Non-pigmented ciliary epithelial cell (primary cell): ENCODE data around the gene VWA5A.
A peak's percentile ranks its signal among the peaks of the same experiment; 100 is the strongest.

ENCODE experiments used
- DNase-seq: peaks from one replicate; pipeline ENCODE4 v3.0.0-alpha.2; 2010; ENCODE audit warnings: low read depth

The VWA5A gene, protein sequence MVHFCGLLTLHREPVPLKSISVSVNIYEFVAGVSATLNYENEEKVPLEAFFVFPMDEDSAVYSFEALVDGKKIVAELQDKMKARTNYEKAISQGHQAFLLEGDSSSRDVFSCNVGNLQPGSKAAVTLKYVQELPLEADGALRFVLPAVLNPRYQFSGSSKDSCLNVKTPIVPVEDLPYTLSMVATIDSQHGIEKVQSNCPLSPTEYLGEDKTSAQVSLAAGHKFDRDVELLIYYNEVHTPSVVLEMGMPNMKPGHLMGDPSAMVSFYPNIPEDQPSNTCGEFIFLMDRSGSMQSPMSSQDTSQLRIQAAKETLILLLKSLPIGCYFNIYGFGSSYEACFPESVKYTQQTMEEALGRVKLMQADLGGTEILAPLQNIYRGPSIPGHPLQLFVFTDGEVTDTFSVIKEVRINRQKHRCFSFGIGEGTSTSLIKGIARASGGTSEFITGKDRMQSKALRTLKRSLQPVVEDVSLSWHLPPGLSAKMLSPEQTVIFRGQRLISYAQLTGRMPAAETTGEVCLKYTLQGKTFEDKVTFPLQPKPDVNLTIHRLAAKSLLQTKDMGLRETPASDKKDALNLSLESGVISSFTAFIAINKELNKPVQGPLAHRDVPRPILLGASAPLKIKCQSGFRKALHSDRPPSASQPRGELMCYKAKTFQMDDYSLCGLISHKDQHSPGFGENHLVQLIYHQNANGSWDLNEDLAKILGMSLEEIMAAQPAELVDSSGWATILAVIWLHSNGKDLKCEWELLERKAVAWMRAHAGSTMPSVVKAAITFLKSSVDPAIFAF

DNA sequence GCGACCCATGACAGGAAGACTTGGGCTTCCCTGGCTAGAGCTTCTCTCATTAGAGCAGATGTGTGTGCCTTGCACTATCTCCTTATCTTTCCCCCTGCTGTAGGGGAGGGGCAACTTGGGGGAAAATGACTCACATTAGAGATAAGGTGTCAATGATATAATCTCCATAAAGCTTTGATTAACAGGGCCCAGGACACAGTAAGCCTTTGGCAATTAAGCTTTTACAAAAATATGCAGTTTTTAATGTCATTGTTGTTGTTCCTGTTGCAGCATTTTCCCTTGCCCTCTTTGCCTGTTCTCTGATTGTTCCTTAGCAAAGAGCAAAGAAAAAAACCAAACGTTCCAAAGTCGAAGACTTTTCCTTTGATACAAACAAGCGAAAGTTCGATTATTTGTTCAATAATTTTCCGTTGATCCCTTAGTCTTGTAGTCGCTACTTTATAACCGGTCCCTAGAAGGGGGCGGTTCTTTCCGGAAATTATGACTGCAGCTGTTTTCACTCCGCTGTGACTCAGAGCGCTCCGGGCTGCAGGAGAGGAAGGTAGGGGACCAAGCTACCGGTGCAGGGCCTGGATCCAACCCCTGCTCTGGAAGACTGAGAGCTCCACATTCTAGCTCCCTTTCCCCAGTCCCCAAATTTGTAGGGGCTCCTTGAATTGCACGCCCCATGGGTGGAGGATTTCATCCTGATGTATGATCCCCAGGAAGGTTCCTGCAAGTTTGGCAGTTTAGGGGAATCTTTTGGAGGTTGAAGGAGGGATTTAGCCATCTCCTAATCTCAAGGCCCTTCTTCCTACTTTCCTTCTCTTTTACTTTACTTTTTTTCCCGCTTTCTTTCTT, at the start of gene VWA5A:
Gene VWA5A, plus strand, starts transcription at position 509 of the 840 bp plus-strand sequence. CDS start 2,062 bp downstream, outside the sequence.
- DNase-seq, result peak; percentile 60

DNA sequence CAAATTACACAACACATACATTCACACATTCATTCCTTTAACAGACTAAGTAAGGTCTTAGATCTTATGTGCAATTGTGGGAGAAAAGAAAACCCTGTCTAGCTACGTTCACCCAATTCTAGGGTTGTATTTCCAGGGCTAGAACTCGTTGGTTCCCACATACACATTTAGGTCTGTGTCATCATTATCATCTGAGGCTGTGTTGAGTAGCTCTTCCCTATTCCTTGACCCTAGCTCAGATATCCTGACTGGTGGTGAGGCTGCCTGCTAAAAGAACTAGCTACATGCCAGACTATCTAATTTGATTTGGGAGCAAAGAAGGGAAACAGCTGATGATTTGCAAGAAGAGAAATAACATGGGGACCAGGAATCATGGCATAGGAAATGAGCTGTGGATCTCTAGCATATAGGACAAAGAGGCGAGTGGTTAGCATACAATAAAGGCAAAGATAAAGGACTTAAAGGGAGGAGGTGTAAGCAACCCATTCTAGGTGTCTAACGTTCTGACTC, 46.6 kb upstream of the VWA5A start:
- no peak for DNase-seq

DNA sequence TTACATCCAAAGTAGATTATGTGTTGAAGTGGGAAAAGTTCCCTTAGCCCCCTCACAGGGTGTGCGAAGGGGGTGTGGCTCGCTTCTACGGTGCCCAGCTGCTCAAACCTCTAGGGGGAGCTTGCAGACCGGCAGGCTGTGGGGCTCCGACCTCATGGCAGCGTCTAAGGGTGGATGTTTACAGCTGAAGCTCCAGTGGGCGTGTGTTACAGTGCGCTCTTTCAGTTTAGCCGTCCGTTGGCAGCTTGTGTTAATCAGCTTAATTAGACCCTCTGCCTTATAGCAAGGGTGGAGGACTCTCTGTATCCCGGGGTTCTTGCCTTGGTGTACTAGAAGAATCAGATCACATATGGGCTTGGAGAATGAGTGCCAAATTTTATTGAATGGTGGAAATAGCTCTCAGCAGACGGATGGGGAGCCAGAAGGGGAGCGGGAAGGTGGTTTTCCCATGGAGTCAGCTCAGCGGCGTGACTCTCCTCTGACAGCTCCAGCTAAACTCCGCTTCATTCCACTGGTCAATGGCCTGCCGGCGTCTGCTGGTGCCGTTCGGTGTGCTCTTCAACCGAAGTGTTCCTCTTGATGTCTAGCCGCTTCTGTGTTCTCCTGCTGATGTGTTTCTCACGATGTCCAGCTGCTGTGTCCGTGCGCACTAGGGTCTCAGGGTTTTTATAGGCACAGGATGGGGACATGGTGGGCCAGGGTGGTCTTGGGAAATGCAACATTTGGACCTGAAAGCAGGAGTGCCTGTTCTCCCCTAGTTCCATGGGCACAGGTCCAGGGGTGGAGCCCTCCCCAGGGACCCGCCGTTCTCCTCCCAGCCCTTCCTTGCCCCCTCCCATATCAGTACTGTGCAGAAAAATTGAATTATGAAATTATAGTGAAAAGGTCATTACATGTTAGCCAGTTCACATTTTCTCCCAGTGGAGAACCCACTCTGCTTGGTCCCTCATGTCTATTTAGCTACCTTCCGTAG, 45.5 kb upstream of the VWA5A start:
- DNase-seq, result no peak

DNA sequence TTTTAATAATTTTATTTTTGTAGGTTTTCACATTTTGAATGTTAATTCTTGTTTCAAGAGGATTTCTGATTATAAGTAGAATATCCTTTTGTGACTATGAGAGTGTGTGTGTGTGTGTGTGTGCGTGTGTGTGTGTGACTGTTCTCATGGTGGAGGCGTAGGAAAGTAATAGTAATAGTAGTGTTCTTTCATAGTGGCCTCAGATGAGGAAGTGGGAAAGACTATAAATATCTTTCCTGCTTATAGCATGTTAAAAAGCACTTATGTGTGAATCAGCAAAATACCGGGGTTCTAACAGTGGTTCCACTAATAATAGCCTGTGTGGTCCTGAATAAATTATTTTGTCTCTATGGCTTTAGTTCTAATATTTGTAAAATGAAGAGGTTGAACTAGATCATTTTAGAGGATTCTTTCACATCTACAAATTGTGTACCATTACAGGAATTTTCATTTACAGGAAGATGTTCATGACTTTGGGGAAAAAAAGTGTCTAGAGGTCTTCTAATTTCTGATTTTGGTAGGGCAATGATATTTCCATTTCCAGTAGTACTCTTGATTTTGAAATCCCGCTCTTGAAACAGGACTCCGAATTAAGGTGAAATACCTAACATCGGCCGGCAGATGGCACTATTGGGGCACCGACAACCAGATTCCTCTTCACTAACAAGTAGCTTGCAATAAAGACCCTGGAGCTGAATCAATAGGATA, 44.2 kb upstream of the VWA5A start:
- DNase-seq, result peak; percentile 50

DNA sequence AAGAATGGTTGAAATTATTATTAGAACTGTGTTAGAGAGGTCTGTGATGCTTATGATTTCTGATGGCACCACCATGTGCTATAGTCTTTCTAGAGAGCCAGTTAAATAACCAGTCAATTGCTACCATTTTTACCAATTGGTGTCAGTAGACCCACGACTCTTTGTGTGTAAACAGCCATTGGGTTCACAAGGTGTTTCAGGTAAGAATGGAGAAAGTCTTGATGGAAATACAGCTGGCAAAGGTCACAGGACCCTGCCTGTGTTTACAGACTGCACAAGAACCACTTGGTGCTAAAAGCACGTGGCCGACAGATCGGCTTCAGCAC, 43.7 kb upstream of the VWA5A start:
- DNase-seq, result no peak

DNA sequence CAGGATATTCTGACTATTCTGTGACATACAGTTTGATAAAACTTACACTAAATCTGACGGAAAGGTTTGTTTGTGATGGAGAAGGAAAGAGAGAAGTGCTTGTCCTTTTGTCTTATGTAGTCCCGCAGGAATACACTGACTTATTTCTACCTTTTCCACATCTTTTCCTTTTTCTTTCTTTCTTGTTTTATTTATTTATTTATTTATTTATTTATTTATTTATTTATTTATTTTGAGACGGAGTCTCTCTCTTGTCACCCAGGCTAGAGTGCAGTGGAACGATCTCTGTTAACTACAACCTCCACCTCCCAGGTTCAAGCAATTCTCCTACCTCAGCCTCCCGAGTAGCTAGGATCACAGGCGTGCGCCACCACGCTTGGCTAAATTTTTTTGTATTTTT, 43.1 kb upstream of the VWA5A start:
- no peak for DNase-seq

DNA sequence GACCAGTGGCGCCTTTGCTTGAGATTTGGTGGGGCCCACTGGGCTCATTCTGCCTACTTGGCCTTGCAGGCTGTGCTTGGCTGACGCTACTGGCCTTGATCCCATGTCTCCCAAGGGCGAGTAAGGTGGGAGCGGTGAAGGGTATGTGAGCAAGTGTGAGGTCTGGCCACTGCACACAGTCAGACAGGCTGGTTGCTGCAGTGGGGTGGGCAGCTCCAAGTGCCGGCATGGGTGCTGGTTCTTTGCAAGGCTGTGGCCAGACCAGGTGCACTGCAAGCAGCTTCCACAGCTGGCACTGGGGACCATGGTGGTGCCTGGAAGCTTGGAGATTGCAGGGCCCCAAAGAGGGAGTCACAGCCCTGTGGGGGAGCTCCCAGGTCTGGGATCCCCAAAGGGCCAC, 40.7 kb upstream of the VWA5A start:
- no peak for DNase-seq

DNA sequence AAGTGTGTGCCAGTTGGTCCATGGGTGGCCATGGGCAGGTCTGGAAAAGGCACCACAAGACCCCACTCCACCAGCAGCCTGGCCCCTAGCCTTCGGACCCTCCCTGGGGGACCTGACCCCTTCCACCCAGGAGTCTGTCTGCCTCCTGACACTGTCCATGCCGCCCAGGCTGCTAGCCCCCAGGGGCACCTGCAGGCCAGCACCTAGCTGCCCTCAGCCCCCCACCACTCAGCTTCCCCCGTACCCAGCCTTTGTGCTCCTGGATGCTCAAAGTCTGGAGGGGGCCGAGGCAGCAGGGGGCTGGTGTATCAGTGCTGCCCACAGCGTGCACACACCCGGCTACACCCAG, 39.8 kb upstream of the VWA5A start:
- DNase-seq, result no peak

DNA sequence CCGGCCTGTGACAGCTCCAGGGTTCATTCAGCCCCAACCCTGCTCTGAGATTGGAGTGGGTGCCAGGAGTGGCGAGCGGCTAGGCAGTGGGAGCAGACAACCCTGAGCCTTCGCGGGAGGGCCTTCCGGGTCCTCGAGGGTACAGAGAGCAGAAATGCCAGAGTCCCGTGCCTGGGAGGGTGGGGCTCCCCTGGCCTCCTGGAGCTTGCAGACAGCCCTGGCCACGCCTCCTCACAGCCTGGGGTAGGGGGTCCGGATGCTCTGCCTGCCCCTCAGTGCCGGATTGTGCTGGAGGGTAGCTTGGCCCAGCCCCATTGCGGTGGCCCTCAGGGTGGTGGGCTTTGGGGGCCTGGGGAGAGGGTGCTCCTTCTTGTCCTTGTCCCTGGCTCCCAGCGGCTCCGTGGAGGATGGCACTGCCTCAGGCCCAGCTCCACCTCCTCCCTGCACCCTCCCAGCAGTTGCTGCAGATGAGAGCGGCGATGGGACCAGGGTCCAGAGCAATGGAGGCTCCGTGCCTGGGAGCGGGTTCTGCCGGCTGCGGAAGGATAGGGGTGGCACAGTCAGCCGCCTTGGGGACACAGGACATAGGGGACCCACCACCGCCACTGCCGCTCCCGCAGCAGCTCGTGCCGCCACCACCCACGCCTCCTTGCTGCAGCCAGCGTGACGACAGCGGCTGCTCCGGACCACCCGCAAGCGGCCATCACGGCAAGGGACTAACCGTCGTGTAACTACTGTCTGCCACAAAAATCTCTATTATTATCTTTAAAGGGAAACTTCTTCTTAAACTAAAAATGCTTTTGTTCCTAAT, 39.2 kb upstream of the VWA5A start:
- no peak for DNase-seq

DNA sequence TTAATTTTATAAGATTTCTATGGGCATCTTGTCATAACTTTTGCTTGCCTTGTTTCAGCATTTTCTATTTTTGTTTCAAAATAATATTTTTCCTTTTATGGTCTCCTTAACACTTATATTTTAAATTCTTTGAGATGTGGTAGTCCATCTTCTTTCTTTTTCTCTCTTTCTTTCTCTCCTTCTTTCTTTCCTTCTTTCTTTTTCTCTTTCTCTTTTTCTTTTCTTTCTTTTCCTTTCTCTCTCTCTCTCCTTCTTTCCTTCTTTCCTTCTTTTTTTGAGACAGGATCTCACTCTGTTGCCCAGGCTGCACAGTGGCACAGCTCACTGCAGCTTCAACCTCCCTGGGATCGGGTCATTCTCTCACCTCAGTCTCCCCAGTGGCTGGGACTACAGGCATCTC, 38.0 kb upstream of the VWA5A start:
- DNase-seq, result no peak

DNA sequence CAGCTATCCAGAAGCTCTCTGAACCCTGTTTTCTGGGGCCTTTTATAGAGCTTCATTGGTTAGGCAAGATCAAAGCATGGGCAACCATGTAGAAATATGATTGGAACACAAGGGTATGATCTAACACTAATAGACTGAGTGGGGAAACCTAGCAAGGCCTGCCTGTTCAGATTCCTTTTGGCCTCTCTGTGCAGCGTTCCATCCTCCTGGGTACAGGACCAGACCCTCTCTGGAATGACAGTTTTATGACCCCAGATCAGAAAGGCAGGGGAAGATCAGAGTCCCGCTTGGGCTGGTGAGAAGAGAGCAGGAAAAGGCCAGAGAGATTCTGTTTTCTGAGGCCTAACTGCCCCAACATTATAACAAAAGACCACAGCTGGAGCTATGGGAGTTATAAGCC, 36.7 kb upstream of the VWA5A start:
- no peak for DNase-seq

DNA sequence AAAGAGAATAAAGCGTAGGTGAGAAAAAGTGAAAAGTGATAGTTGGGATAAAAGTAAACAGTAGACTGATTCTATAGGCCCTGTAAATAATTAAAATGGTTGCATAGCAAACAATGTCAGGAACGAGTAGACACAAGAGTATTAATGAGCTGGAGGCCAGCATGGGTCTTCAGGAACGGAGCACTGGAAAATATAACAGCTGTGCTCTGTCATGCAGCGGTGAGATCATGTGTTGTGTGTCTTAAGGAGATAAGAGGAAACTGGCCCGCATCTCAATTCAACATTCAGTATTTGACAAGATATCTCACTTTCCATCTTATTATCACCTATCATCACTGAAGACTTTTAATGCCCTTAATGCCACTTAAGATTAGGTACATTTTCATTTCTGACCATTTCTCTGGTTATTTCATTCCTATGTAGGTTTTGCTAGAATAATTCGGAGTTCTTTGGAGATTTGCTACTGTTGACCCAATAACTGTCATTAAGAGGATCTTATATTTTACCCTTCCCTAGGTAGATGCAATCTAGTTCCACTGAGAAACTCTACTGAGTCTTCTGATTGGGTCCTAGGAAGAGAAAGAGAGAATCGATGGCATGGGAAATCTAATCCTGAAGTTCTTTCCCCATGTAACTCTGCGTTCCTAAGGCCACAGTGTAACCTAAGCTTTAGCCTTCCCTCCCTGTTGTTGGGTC, 35.5 kb upstream of the VWA5A start:
- no peak for DNase-seq

DNA sequence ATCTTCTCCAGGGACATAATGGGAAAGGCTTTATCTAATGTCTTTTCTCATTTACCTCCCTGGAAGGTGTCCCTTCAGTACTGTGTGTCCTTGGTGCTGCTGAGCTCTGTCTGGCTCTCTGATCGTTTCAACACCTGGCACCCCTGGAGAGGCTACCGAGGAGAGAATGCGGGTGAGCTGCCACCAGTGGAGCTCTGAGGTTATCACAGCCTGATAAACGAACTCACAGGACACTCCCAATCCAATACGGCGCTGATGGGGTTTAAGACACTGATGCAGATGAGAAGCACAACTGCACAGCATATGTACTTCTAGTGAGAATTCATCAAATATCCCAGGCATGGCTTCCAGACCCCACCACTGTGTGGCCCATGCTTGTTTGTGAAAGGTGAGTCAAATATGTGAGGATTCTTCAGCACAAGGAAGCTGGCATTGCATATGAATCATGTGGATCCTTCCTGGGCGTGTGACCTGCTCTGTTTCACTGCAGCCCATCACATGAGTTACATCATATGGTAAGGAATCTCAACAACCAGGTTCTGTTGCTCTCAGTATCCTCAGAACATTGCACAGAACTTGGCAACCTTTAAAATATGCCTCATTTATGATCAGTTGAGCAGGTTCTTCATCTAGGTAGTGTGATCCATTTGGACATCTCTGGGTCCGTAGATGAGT, 34.8 kb upstream of the VWA5A start:
- DNase-seq, result no peak

DNA sequence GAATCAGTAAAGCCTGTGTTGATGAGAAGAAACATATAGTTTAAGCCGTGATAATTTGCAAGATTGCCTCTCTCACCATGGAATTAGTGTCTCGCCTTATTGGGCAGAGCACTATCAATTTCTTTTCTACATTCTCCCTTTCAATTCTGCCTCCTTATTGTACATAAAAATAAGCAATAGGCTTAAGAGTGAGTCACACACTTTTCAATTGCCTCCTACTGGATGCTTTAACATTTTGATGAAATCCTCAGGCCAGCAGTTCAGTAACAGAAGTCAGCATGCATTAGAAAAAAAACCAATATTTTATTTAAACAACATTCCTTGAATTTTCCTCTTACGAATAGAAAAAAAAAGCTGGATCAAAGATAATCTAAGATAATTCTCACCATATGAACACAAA, 33.8 kb upstream of the VWA5A start:
- no peak for DNase-seq

DNA sequence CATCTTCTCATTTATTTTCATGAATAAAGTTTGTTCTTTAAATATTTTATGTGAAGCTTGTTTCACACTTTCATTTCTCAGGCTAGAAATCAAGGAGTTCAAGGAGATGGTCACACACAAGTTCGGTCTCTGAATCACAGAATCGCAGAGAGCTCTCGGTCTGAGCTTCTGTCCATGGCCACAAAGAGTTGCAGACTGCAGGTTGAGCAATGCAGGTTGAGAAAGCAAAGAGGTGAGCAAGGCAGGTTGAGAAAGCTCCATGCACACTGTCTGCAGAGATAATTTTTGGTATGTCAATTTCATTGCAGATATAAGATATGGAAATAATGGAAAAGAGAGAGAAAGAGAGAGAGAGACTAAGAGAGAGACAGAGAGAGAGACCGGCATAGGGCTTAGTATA, 32.9 kb upstream of the VWA5A start:
- DNase-seq, result no peak

DNA sequence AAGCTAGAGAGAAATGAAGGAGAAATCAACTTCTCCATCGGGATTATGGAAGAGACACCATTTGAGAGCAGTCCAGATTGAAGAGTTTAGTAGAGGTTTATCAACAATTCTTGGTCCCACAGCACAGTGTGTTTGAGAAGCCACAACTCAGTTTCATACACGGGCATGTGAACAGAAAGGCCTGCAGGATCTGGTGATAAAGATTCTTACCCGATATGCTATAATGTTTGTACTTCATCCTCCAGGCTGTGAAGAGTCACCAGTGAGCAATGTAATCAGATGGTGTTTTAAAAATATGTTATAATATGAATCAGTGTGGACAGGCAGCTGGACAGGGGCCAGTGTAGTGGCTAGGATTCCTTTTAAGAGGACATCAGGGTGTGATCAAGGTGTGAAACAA, 29.7 kb upstream of the VWA5A start:
- no peak for DNase-seq

DNA sequence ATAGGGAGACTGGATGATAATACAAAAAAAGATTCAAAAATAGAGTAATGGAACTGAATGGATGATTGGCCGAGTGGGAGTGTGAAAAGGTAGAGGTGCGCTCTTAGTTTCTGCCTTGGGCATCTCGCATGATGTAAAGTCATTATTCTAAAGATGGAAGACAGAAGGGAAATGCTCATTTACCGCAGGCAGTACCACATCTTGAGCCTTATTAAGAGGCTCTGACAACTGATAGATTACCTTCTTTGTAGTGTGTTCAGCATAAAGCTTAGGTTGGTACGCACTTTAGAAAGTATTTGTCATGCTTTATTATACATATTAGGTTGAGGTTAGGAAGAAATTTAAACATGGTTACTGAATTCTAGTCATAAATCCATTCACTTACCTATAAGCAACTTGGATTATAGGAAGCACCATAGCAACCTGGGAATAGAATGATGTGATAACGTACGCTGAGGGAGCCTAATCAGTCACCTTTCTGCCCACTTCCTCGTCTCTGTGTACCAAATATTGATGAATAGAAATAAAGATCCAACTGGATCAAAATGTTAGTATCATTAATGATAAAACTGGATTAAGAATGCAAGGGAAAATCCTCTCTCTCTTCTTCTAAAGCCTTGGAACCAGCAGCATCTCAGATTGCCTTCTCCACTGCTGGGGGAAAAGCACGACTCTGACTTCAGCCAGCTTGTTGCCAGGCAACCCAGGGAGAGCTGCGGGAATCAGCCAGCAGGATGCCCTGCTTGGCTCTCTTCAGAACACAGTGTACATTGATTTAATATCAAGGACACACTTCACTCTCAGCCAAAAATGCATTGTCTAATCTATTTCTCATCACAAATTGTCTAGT, 29.0 kb upstream of the VWA5A start:
- DNase-seq, result no peak

DNA sequence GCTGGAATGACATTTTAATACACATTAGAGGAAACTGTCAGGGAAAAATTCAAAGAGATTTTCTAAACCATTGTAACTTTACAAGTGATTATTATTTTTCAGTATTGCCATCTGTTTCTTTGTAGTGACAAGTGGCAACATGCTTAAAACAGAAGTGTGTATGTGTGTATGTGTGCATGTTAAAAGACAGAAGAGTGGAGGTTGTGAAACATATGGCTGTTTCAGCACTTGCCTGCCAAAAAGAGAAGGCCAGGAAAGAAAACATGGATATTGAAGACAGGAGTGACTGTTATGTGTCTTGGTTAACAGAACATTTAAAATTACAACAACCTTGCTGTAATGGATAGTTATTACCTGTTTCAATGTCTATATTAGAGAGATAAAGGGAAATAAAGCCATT, 24.3 kb upstream of the VWA5A start:
- DNase-seq, result no peak
